ENCODE measurements around the gene DSG3. TPM values are rescaled to one million over a fixed set of nuclear protein-coding genes. Genes with fewer than 3 reads are reported as not detected.

The DSG3 gene
- total and polyA plus RNA-seq, 7 donors: under 0.01 to 1.1 TPM; not detected in 5

- Histone ChIP-seq H3K36me3 (no peaks in the 10 kb centered on the region), H3K4me3 (no peak overlapping the region), H3K9me3 (no peaks in the 10 kb centered on the region), H3K4me1 (no peaks in the 10 kb centered on the region), H3K27ac (no peak overlapping the region), H3K27me3 (no peaks in the 10 kb centered on the region)
- no peak for DNase-seq
- 83 to 85% methylated on average over 2 of the region's 2 CpGs for WGBS, 2 donors
- intact Hi-C loops (cut with DNase I): no loop called here
- TF ChIP-seq CTCF (IDR thresholded peaks at IDR 0.05): no peak
- no peak for TF ChIP-seq EP300 (IDR thresholded peaks at IDR 0.05)
- TF ChIP-seq POLR2A (IDR thresholded peaks at IDR 0.05): no peak
- TF ChIP-seq POLR2AphosphoS5 (IDR thresholded peaks at IDR 0.05): no peak
Measured at GRCh38 chr18:31438402-31438801, 9.1 kb upstream of the DSG3 start.

- Histone ChIP-seq H3K36me3 (no peaks in the 10 kb centered on the region), H3K27me3 (no peaks in the 10 kb centered on the region), H3K4me3 (no peak overlapping the region), H3K27ac (no peak overlapping the region), H3K4me1 (no peaks in the 10 kb centered on the region), H3K9me3 (no peaks in the 10 kb centered on the region)
- intact Hi-C loops (cut with DNase I): no loop called here
- 87 to 90% methylated on average over 6 of the region's 6 CpGs for WGBS, 2 donors
- no peak for DNase-seq
- TF ChIP-seq POLR2A (IDR thresholded peaks at IDR 0.05) (no peak), EP300 (IDR thresholded peaks at IDR 0.05) (no peak), CTCF (IDR thresholded peaks at IDR 0.05) (no peak), POLR2AphosphoS5 (IDR thresholded peaks at IDR 0.05) (no peak)
Measured at GRCh38 chr18:31439807-31440325, 7.7 kb upstream of the DSG3 start.

GRCh38 chr18:31440787-31441186 is 6.8 kb upstream of the DSG3 start:
- no peak overlapping the region for H3K4me3 ChIP-seq
- intact Hi-C loops (cut with DNase I): no loop called here
- H3K9me3 ChIP-seq: no peaks in the 10 kb centered on the region
- H3K4me1 ChIP-seq: no peaks in the 10 kb centered on the region
- 91% methylated on average over 6 of the region's 6 CpGs for WGBS, 2 donors
- no peak for TF ChIP-seq POLR2AphosphoS5 (IDR thresholded peaks at IDR 0.05)
- no peak for TF ChIP-seq POLR2A (IDR thresholded peaks at IDR 0.05)
- TF ChIP-seq EP300 (IDR thresholded peaks at IDR 0.05): no peak
- no peak for TF ChIP-seq CTCF (IDR thresholded peaks at IDR 0.05)
- H3K27me3 ChIP-seq: no peaks in the 10 kb centered on the region
- no peak overlapping the region for H3K27ac ChIP-seq
- DNase-seq: no peak
- H3K36me3 ChIP-seq: no peaks in the 10 kb centered on the region

- intact Hi-C loops (cut with DNase I): no loop called here
- no peak for TF ChIP-seq EP300 (IDR thresholded peaks at IDR 0.05)
- no peak for TF ChIP-seq CTCF (IDR thresholded peaks at IDR 0.05)
- TF ChIP-seq POLR2AphosphoS5 (IDR thresholded peaks at IDR 0.05): no peak
- TF ChIP-seq POLR2A (IDR thresholded peaks at IDR 0.05): no peak
- no peaks in the 10 kb centered on the region for H3K36me3 ChIP-seq
- no peaks in the 10 kb centered on the region for H3K9me3 ChIP-seq
- no peaks in the 10 kb centered on the region for H3K27me3 ChIP-seq
- no peak for DNase-seq
- no peak overlapping the region for H3K4me3 ChIP-seq
- 82 to 91% methylated on average over 4 of the region's 4 CpGs for WGBS, 2 donors
- no peak overlapping the region for H3K27ac ChIP-seq
- H3K4me1 ChIP-seq: no peaks in the 10 kb centered on the region
Measured at GRCh38 chr18:31441493-31441892, 6.0 kb upstream of the DSG3 start.

- Histone ChIP-seq H3K27me3 (no peaks in the 10 kb centered on the region), H3K4me1 (no peaks in the 10 kb centered on the region), H3K9me3 (no peaks in the 10 kb centered on the region), H3K27ac (no peak overlapping the region), H3K36me3 (no peaks in the 10 kb centered on the region), H3K4me3 (no peak overlapping the region)
- intact Hi-C loops (cut with DNase I): no loop called here
- 81 to 91% methylated on average over 2 of the region's 2 CpGs for WGBS, 2 donors
- TF ChIP-seq EP300 (IDR thresholded peaks at IDR 0.05): no peak
- TF ChIP-seq CTCF (IDR thresholded peaks at IDR 0.05): no peak
- no peak for TF ChIP-seq POLR2AphosphoS5 (IDR thresholded peaks at IDR 0.05)
- TF ChIP-seq POLR2A (IDR thresholded peaks at IDR 0.05): no peak
- no peak for DNase-seq
Measured at GRCh38 chr18:31444142-31444541, 3.4 kb upstream of the DSG3 start.

Measured in sigmoid colon (tissue), 7 donors.